Measurements from ENCODE around the gene GMDS.

DNA sequence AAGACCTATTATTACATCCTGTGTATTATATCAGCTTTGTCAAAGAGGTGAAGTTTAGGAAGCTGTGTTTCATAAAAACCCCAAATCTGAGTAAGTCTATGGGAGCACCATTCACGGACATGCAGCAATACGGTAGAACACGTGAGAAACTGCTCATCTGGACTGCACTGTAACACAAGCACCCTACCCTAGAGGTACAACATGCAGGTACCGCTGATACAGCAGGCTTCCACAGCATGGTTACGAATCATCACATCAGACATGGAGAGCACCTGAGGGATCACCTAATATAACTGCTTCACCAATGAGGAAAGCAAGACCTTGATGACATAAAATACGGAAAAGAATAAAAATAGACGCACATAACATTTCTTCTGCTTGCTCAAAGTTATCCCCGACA is 96.7 kb downstream of the GMDS start:
- no peak for TF ChIP-seq CSDC2 (CRISPR knock-in tag; IDR thresholded peaks at IDR 0.05)
- TF ChIP-seq, protein P1, sequence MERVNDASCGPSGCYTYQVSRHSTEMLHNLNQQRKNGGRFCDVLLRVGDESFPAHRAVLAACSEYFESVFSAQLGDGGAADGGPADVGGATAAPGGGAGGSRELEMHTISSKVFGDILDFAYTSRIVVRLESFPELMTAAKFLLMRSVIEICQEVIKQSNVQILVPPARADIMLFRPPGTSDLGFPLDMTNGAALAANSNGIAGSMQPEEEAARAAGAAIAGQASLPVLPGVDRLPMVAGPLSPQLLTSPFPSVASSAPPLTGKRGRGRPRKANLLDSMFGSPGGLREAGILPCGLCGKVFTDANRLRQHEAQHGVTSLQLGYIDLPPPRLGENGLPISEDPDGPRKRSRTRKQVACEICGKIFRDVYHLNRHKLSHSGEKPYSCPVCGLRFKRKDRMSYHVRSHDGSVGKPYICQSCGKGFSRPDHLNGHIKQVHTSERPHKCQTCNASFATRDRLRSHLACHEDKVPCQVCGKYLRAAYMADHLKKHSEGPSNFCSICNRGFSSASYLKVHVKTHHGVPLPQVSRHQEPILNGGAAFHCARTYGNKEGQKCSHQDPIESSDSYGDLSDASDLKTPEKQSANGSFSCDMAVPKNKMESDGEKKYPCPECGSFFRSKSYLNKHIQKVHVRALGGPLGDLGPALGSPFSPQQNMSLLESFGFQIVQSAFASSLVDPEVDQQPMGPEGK (CRISPR knock-in tag; IDR thresholded peaks at IDR 0.05; ENCODE audit: borderline replicate concordance): no peak
- TF ChIP-seq, protein P2, sequence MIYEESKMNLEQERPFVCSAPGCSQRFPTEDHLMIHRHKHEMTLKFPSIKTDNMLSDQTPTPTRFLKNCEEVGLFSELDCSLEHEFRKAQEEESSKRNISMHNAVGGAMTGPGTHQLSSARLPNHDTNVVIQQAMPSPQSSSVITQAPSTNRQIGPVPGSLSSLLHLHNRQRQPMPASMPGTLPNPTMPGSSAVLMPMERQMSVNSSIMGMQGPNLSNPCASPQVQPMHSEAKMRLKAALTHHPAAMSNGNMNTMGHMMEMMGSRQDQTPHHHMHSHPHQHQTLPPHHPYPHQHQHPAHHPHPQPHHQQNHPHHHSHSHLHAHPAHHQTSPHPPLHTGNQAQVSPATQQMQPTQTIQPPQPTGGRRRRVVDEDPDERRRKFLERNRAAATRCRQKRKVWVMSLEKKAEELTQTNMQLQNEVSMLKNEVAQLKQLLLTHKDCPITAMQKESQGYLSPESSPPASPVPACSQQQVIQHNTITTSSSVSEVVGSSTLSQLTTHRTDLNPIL (CRISPR knock-in tag; IDR thresholded peaks at IDR 0.05; ENCODE audit: low read depth): no peak

All from SK-N-SH treated with all-trans-retinoic acid at 6 μM for 48 hours (cell line).